ENCODE results near the gene HOXD12. TPM values are rescaled to one million over a fixed set of nuclear protein-coding genes. Genes with fewer than 3 reads are reported as not detected.

The HOXD12 gene
- total RNA-seq, 2 experiments from 2014 or later, result not detected

- Mint-ChIP-seq H3K4me1 (peaks cover 7% of the 10 kb centered on the region), H3K27ac (no peak overlapping the region), H3K27me3 (peaks cover 85% of the 10 kb centered on the region), H3K36me3 (ENCODE audit: low read depth) (peaks cover 4% of the 10 kb centered on the region), H3K4me3 (no peak overlapping the region), H3K9me3 (peaks cover 7% of the 10 kb centered on the region)
- ChIA-PET CTCF (interaction anchor here (0.6 to 1.1 kb wide), 4 partner anchors 20 to 768 kb away, joined by 3 read pairs; no protein-coding TSS in a partner anchor), POLR2A (no interaction called here)
- DNase-seq, result no peak
Measured at GRCh38 chr2:176117823-176118371, 18.3 kb downstream of the HOXD12 start.

GRCh38 chr2:176118601-176119339 is 19.2 kb downstream of the HOXD12 start:
- Mint-ChIP-seq H3K27ac (peak overlapping the region; percentile 69), H3K9me3 (peaks cover 7% of the 10 kb centered on the region), H3K4me3 (no peak overlapping the region), H3K36me3 (ENCODE audit: low read depth) (peaks cover 4% of the 10 kb centered on the region), H3K4me1 (peaks cover 8% of the 10 kb centered on the region), H3K27me3 (peaks cover 80% of the 10 kb centered on the region)
- ChIA-PET CTCF (interaction anchor here (1.0 kb wide), 1 partner anchor 25 kb away, joined by 3 read pairs; no protein-coding TSS in a partner anchor), POLR2A (no interaction called here)
- DNase-seq, result no peak

- Mint-ChIP-seq H3K4me3 (no peak overlapping the region), H3K36me3 (ENCODE audit: low read depth) (peaks cover 2% of the 10 kb centered on the region), H3K9me3 (peaks cover 7% of the 10 kb centered on the region), H3K4me1 (peaks cover 11% of the 10 kb centered on the region), H3K27me3 (peaks cover 81% of the 10 kb centered on the region), H3K27ac (no peak overlapping the region)
- CTCF ChIA-PET, result interaction anchor here (0.7 to 1.8 kb wide), 10 partner anchors 9 to 52 kb away, joined by 3 to 5 read pairs (median 3); no protein-coding TSS in a partner anchor
- POLR2A ChIA-PET, result no interaction called here
- no peak for DNase-seq
Measured at GRCh38 chr2:176120364-176121189, 21.0 kb downstream of the HOXD12 start.

- CTCF ChIA-PET, result interaction anchor here (0.9 to 1.8 kb wide), 7 partner anchors 10 to 51 kb away, joined by 3 to 5 read pairs (median 3); no protein-coding TSS in a partner anchor
- H3K4me1 Mint-ChIP-seq, result peaks cover 11% of the 10 kb centered on the region
- H3K36me3 Mint-ChIP-seq (ENCODE audit: low read depth), result peaks cover 2% of the 10 kb centered on the region
- peaks cover 83% of the 10 kb centered on the region for H3K27me3 Mint-ChIP-seq
- no peak for DNase-seq
- peaks cover 7% of the 10 kb centered on the region for H3K9me3 Mint-ChIP-seq
- POLR2A ChIA-PET, result no interaction called here
- H3K27ac Mint-ChIP-seq, result no peak overlapping the region
- no peak overlapping the region for H3K4me3 Mint-ChIP-seq
Measured at GRCh38 chr2:176121190-176122051, 21.8 kb downstream of the HOXD12 start.

- DNase-seq, result no peak
- H3K27me3 Mint-ChIP-seq, result peaks cover 82% of the 10 kb centered on the region
- peaks cover 2% of the 10 kb centered on the region for H3K36me3 Mint-ChIP-seq (ENCODE audit: low read depth)
- CTCF ChIA-PET, result interaction anchor here (1.8 kb wide), 1 partner anchor 19 kb away, joined by 5 read pairs; no protein-coding TSS in a partner anchor
- POLR2A ChIA-PET, result no interaction called here
- H3K9me3 Mint-ChIP-seq, result peaks cover 4% of the 10 kb centered on the region
- H3K27ac Mint-ChIP-seq, result peak overlapping the region; percentile 46
- peaks cover 11% of the 10 kb centered on the region for H3K4me1 Mint-ChIP-seq
- H3K4me3 Mint-ChIP-seq, result peak overlapping the region; percentile 36
Measured at GRCh38 chr2:176122052-176122682, 22.6 kb downstream of the HOXD12 start.

GRCh38 chr2:176122683-176123410 is 23.3 kb downstream of the HOXD12 start, which contains the start of gene HOXD9:
HOXD9 (plus strand) TSS chr2:176122719; CDS start chr2:176122769, 50 bp downstream.
- ChIA-PET CTCF (no interaction called here), POLR2A (no interaction called here)
- Mint-ChIP-seq H3K27me3 (peaks cover 82% of the 10 kb centered on the region), H3K9me3 (peaks cover 4% of the 10 kb centered on the region), H3K4me3 (peak within 1 kb of the TSS; percentile 36), H3K36me3 (ENCODE audit: low read depth) (peaks cover 1% of the 10 kb centered on the region), H3K27ac (peak within 1 kb of the TSS; percentile 76), H3K4me1 (peaks cover 11% of the 10 kb centered on the region)
- no peak for DNase-seq

- peaks cover 10% of the 10 kb centered on the region for H3K4me1 Mint-ChIP-seq
- no peak for DNase-seq
- peak overlapping the region; percentile 22 for H3K4me3 Mint-ChIP-seq
- no peaks in the 10 kb centered on the region for H3K36me3 Mint-ChIP-seq (ENCODE audit: low read depth)
- peak overlapping the region; percentile 76 for H3K27ac Mint-ChIP-seq
- POLR2A ChIA-PET, result no interaction called here
- CTCF ChIA-PET, result no interaction called here
- peaks cover 82% of the 10 kb centered on the region for H3K27me3 Mint-ChIP-seq
- H3K9me3 Mint-ChIP-seq, result peaks cover 2% of the 10 kb centered on the region
Measured at GRCh38 chr2:176123411-176124109, 24.0 kb downstream of the HOXD12 start.

- peak overlapping the region; percentile 22 for H3K4me3 Mint-ChIP-seq
- H3K27me3 Mint-ChIP-seq, result peaks cover 82% of the 10 kb centered on the region
- DNase-seq, result no peak
- H3K9me3 Mint-ChIP-seq, result no peaks in the 10 kb centered on the region
- ChIA-PET POLR2A (no interaction called here), CTCF (no interaction called here)
- H3K36me3 Mint-ChIP-seq (ENCODE audit: low read depth), result no peaks in the 10 kb centered on the region
- peak overlapping the region; percentile 76 for H3K27ac Mint-ChIP-seq
- peaks cover 8% of the 10 kb centered on the region for H3K4me1 Mint-ChIP-seq
Measured at GRCh38 chr2:176124110-176124946, 24.7 kb downstream of the HOXD12 start.

GRCh38 chr2:176124947-176125771 is 25.6 kb downstream of the HOXD12 start:
- H3K4me1 Mint-ChIP-seq, result peaks cover 8% of the 10 kb centered on the region
- POLR2A ChIA-PET, result no interaction called here
- H3K9me3 Mint-ChIP-seq, result no peaks in the 10 kb centered on the region
- CTCF ChIA-PET, result interaction anchor here (0.6 kb wide), 1 partner anchor 1337 kb away, joined by 3 read pairs; no protein-coding TSS in a partner anchor
- peaks cover 74% of the 10 kb centered on the region for H3K27me3 Mint-ChIP-seq
- H3K36me3 Mint-ChIP-seq (ENCODE audit: low read depth), result no peaks in the 10 kb centered on the region
- H3K27ac Mint-ChIP-seq, result no peak overlapping the region
- no peak overlapping the region for H3K4me3 Mint-ChIP-seq
- no peak for DNase-seq

GRCh38 chr2:176125772-176126054 is 26.1 kb downstream of the HOXD12 start:
- CTCF ChIA-PET, result interaction anchor here (0.6 kb wide), 1 partner anchor 1337 kb away, joined by 3 read pairs; no protein-coding TSS in a partner anchor
- H3K4me3 Mint-ChIP-seq, result no peak overlapping the region
- DNase-seq, result no peak
- H3K36me3 Mint-ChIP-seq (ENCODE audit: low read depth), result no peaks in the 10 kb centered on the region
- POLR2A ChIA-PET, result no interaction called here
- peaks cover 10% of the 10 kb centered on the region for H3K4me1 Mint-ChIP-seq
- peaks cover 70% of the 10 kb centered on the region for H3K27me3 Mint-ChIP-seq
- H3K27ac Mint-ChIP-seq, result no peak overlapping the region
- no peaks in the 10 kb centered on the region for H3K9me3 Mint-ChIP-seq

Data from activated CD4-positive, alpha-beta T cell treated with anti-CD3 and anti-CD28 coated beads, Interleukin-2, amount 10 ng/mL, durations not matched to agents 7 days and 5 days (primary cell).